Measurements from ENCODE around the gene SART3. TPM values are rescaled to one million over a fixed set of nuclear protein-coding genes. Genes with fewer than 3 reads are reported as not detected.
A peak's percentile ranks its signal among the peaks of the same experiment; 100 is the strongest.

The SART3 gene
- polyA plus RNA-seq, 1 donor (not counting 4 experiments of a cell fraction or from before 2014, with no cell fraction given): 19.0 TPM

GRCh38 chr12:108571609-108572165, 10.7 kb upstream of the SART3 start:
- Histone ChIP-seq H3K4me2 (ENCODE audit: control insufficient read depth, extremely low read depth, insufficient read depth, low read depth, low read length) (no peak overlapping the region), H3K9ac (ENCODE audit: control insufficient read depth, extremely low read depth, insufficient read depth, low read length) (no peak overlapping the region), H3K36me3 (ENCODE audit: control insufficient read depth in 2 of 2, extremely low read depth in 1 of 2, insufficient read depth in 2 of 2, low read length in 2 of 2) (peaks cover 20% of the 10 kb centered on the region in 2 experiments), H3K27me3 (ENCODE audit: control insufficient read depth, extremely low read depth, insufficient read depth, low read length) (peaks cover 7% of the 10 kb centered on the region), H2AFZ (ENCODE audit: control insufficient read depth, low read length) (no peak overlapping the region), H3K4me3 (ENCODE audit: control insufficient read depth in 2 of 3, extremely low read depth in 1 of 3, insufficient read depth in 2 of 3, low read depth in 1 of 3, low read length in 3 of 3) (no peak overlapping the region), H3K27ac (ENCODE audit: control insufficient read depth, insufficient read depth, low read length) (no peak overlapping the region), H3K9me1 (ENCODE audit: control insufficient read depth, extremely low read depth, insufficient read depth, low read length) (no peaks in the 10 kb centered on the region), H3K79me2 (ENCODE audit: control insufficient read depth, insufficient read depth, low read length) (no peaks in the 10 kb centered on the region), H3K4me1 (ENCODE audit: control insufficient read depth, extremely low read depth, insufficient read depth, low read length) (no peaks in the 10 kb centered on the region), H4K20me1 (ENCODE audit: control insufficient read depth, extremely low read depth, insufficient read depth, low read length) (no peaks in the 10 kb centered on the region), H3K9me3 (ENCODE audit: control insufficient read depth, low read depth, low read length) (no peaks in the 10 kb centered on the region)
- no peak for FAIRE-seq
- dilution Hi-C loops (cut with MboI; ENCODE audit: extremely low pct_ligation_motif_present, low sequenced_read_pairs): no loop called here
- TF ChIP-seq EZH2 (IDR thresholded peaks at IDR 0.05; ENCODE audit: low read length): no peak
- TF ChIP-seq CTCF (optimal IDR thresholded peaks at IDR 0.05 in 1 of 3, IDR thresholded peaks at IDR 0.05 in 1 of 3, conservative IDR thresholded peaks at IDR 0.05 in 1 of 3; ENCODE audit: extremely low read depth in 1 of 3, insufficient read depth in 2 of 3, low read length in 3 of 3): no peak
- no peak for DNase-seq (ENCODE audit: low read depth, low spot score)

DNA sequence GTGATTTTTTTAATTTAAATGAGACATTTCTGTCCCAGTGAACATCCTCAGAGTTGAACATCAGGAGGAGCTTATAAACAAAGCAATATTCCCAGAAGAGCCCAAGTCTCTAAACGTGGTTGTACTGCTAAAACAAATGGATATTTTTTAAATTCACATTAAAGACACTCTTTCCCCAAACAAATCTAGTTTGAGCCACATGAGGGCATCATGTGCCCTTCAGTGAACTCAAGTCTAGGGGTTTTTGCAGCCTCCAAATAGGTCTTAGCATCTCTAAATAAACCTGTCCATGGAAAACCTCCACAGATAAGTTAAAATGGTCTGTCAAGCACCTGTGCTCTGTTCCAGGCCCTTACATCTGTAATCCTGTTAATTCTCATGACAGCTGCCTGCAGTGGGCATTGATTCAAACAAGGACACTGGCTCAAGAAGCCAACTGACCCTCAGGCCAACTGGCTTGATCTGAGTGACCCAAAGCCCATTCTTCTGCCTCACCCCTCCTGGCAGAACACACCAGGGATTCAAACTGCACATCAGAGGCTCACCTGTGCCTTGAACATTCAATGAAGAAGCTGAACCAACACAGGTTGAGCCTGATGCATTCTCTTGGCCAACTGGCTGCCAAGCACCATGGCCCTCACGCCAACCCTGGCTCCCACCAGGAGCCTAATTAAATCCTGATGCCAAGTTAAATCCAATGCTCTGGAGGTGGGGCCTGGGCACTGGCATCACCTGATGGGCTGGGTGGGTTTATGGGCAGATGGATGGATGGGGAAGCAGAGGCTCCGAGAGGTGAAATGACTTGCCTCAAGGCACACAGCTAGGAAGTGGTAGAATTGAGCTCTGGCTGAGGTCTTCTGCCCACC, 10.0 kb upstream of the SART3 start:
- Histone ChIP-seq H3K4me1 (ENCODE audit: control insufficient read depth, extremely low read depth, insufficient read depth, low read length) (peaks cover 7% of the 10 kb centered on the region), H3K4me2 (ENCODE audit: control insufficient read depth, extremely low read depth, insufficient read depth, low read depth, low read length) (no peak overlapping the region), H3K9ac (ENCODE audit: control insufficient read depth, extremely low read depth, insufficient read depth, low read length) (no peak overlapping the region), H3K27ac (ENCODE audit: control insufficient read depth, insufficient read depth, low read length) (no peak overlapping the region), H3K79me2 (ENCODE audit: control insufficient read depth, insufficient read depth, low read length) (no peaks in the 10 kb centered on the region), H2AFZ (ENCODE audit: control insufficient read depth, low read length) (no peak overlapping the region), H3K4me3 (ENCODE audit: control insufficient read depth in 2 of 3, extremely low read depth in 1 of 3, insufficient read depth in 2 of 3, low read depth in 1 of 3, low read length in 3 of 3) (no peak overlapping the region), H3K9me1 (ENCODE audit: control insufficient read depth, extremely low read depth, insufficient read depth, low read length) (no peaks in the 10 kb centered on the region), H3K27me3 (ENCODE audit: control insufficient read depth, extremely low read depth, insufficient read depth, low read length) (peaks cover 7% of the 10 kb centered on the region), H3K36me3 (ENCODE audit: control insufficient read depth in 2 of 2, extremely low read depth in 1 of 2, insufficient read depth in 2 of 2, low read length in 2 of 2) (peaks cover 22 to 27% of the 10 kb centered on the region in 2 experiments), H4K20me1 (ENCODE audit: control insufficient read depth, extremely low read depth, insufficient read depth, low read length) (no peaks in the 10 kb centered on the region), H3K9me3 (ENCODE audit: control insufficient read depth, low read depth, low read length) (no peaks in the 10 kb centered on the region)
- no peak for DNase-seq (ENCODE audit: low read depth, low spot score)
- FAIRE-seq: no peak
- dilution Hi-C loops (cut with MboI; ENCODE audit: extremely low pct_ligation_motif_present, low sequenced_read_pairs): no loop called here
- TF ChIP-seq CTCF (optimal IDR thresholded peaks at IDR 0.05 in 1 of 3, IDR thresholded peaks at IDR 0.05 in 1 of 3, conservative IDR thresholded peaks at IDR 0.05 in 1 of 3; ENCODE audit: extremely low read depth in 1 of 3, insufficient read depth in 2 of 3, low read length in 3 of 3): peak in 2 of 3 experiments; percentile 17 to 34
- no peak for TF ChIP-seq EZH2 (IDR thresholded peaks at IDR 0.05; ENCODE audit: low read length)
